Activated gamma-delta T cell (primary cell): ENCODE data around the gene FOXP1.

Experiments
- DNase-seq: peaks from one replicate; lab custom pipeline; 2025; lab: John Stamatoyannopoulos, UW

FOXP1 gene

GRCh38 chr3:71005702-71006321 is 577.7 kb downstream of the FOXP1 start:
- DNase-seq = no peak

GRCh38 chr3:71003511-71003910 is 580.0 kb downstream of the FOXP1 start:
- DNase-seq = no peak

GRCh38 chr3:71002298-71002697 is 581.2 kb downstream of the FOXP1 start:
- DNase-seq = no peak

DNA sequence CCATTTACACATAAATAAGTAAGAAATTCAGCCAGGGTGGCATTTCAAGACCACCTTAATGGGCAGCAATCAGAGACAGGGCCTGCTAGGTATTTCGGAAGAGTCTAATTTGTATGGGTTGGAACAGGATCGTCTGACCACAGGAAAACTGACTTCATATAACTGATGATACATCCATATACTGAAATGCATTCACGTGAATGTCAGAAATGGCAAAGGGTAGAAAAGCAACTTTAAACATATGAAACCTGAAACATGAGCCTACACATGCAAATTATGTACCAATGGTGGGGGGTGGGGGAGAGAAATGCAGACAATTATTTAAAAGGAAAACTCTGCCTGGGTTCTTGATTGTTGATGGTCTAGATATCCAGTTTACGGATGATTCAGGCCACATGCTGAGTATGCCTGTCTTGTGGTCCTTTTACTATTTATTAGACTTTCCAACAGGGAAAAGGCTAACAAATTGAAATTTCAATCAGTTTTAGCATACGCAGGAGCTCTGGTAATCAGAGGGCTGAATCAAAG is 582.2 kb downstream of the FOXP1 start:
- no peak for DNase-seq

DNA sequence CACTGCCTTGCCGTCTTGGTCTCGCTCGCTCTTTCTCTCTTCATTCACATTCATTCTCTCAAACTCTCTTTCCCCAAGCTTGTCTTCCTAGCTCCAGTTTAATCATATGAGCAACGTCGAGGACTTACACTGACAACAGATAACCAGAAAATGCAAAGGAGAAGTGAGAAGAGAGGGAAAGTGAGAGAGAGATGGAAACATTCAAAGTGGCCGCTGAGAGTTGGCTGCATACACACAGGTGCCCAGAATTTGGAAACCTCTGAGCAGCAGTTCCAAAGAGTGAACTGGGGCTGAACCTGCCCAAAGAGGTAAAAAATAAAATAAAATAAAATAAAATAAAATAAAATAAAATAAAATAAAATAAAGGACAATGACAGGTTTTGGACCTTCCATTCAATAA is 583.0 kb downstream of the FOXP1 start:
- DNase-seq = no peak

GRCh38 chr3:70999730-71000129 is 583.8 kb downstream of the FOXP1 start:
- no peak for DNase-seq

GRCh38 chr3:70996082-70996481 is 587.4 kb downstream of the FOXP1 start:
- DNase-seq = no peak

- DNase-seq = no peak
Observed at GRCh38 chr3:70994644-70995043, 588.9 kb downstream of the FOXP1 start.

DNA sequence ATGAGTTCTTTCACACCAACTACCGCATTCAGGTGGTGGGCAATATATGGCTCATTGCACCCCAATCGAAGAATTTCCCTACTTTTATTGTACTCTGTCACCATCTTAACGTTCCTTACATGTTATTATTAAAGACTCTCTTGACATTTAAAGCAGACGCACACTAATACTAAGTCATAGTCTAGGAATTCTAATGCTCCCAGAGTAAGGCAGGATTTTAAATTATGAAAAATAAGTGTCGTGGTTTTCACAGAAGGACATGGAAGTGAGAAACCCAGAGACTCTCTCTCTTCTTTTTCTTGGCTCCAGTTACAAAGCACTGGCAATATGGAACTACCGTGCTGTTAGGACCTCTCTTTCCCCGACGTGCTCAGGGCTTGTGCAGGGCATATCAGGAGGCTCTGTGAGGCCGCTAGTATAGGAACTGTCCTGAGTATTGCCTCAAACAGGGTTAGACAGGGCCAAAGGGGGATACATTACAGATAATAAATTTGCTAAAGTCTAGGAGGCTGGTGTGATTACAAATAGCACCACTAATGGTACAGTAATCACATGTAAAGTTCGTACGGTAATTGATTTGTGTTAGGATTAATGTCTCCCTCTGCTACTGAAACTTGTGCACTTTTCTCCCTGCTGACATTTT is 590.8 kb downstream of the FOXP1 start:
- DNase-seq = no peak

GRCh38 chr3:70992131-70992530 is 591.4 kb downstream of the FOXP1 start:
- no peak for DNase-seq

DNA sequence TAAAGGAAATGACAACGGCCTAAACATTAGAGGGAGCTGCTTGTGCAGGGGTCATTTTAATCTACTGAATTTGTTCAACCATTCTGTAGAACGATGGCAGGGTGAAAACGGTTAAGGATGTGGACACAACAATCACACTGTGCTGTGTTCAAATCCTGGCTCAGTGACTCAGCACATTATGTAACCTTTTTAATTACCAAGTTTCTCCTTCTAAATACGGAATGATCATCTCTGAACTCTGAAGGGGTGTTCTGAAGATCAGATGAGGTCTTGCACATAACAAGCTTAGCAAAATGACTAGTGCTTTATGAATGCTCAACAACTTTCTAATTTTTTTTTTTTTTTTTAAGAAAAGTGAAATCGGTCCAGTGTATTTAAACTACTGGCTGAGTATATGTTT is 592.8 kb downstream of the FOXP1 start:
- DNase-seq = no peak

DNA sequence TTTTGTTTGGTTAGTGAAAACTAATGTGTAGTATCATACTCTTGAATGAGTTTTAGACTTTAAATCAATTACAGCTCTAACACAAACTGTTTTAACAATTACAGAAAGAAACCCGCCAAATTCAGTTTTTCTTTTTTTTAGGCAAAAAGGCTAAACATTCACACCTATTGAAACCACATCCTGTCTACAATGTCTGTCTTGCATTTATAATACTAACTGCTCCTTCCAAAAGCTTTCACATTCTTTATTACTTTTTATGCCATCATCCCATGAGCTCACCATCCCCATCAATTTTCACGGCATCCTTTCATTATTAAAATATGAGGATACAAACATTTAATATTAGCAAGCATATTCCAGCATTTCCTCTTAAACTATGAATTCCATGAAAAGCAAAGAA is 593.3 kb downstream of the FOXP1 start:
- DNase-seq = no peak

- DNase-seq = no peak
Observed at GRCh38 chr3:70989174-70989573, 594.4 kb downstream of the FOXP1 start.

DNA sequence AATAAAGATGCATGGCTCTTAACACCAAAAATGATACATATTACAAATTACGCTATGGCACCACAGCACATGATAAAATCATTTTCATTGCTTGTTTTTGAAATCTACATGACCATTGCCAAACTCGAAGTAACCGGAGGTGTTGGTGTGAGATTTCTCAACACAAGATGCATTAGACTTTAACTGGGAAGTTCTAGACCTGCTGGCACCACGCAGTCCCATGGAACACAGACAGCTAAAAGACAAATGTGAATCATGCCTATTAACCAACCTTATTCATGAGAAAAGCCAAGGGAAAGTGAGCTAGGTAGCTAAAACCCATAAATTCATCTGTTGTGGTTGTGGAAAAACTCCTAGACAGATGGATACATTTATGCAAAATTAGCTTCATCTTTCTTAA is 595.4 kb downstream of the FOXP1 start:
- DNase-seq = no peak

GRCh38 chr3:70985572-70985971 is 598.0 kb downstream of the FOXP1 start:
- no peak for DNase-seq

GRCh38 chr3:70984776-70985482 is 598.6 kb downstream of the FOXP1 start:
- DNase-seq = no peak

- no peak for DNase-seq
Observed at GRCh38 chr3:70982700-70983140, 600.8 kb downstream of the FOXP1 start.

DNA sequence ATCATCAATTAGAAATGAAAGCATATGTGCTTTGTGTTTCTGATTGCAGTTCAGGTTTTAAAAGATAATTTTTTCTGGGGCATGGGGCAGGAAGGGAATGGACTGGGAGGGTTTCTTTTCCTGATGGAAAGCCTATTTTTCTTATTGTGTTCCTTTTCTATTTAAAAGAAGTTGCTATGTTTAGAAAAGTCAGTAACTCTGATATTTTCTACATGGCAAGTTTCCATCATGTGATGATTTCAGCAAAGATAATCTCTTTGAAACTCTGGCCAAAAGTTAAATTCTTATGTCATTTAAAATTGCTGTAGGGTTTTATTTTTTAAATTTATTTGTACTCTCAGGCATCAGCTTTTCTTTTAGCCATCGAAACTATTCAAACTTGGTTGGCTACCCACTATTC is 601.2 kb downstream of the FOXP1 start:
- DNase-seq = no peak

GRCh38 chr3:70981231-70981880 is 602.2 kb downstream of the FOXP1 start:
- no peak for DNase-seq

DNA sequence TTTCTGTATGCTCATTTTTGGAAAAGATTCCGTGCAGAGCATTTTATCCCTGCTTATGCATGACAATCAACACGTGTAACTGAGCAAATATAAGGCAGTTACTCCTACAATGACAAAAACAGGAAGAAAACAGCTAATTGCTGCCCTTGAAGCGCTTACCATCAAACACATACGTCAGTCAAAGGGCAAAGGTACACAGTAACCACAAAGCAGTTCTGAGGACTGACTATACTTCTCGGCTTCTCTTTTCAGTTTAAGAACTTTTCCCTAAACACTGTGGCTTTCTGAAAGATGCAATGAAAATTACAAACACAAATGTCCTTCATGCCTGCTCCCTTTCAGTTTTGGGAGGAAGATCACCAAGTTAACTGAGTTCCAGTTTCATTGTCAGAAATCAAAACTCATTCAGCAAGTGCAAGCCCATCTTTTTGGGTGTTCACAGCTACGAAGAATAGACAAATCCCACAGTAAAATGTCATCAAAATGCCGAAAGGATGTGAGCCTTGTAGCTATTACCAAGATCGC is 602.8 kb downstream of the FOXP1 start:
- DNase-seq = no peak

- DNase-seq = no peak
Observed at GRCh38 chr3:70979983-70980645, 603.4 kb downstream of the FOXP1 start.

DNA sequence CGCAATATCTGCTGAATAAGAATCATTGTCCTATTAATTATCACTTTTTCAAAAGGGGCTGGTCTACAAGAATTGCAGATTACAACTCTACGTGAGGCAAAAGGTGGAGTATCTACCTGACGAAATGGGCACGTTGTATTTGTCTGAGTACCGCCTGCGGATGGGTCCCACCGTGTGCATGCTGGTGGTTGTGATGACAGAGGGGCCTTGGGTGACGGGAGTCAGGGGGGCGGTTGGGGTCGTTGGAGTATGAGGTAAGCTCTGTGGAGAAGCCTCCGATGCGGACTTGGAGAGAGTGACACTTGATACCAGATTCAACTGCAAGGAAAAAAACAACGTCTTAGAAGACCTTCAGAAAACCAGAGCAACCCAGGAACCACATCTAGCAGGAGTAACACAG is 605.8 kb downstream of the FOXP1 start:
- DNase-seq = no peak
